IMR-90 (cell line): ENCODE measurements around the gene CCDC88A. TPM values are rescaled to one million over a fixed set of nuclear protein-coding genes. Genes with fewer than 3 reads are reported as not detected.

Experiments
- ATAC-seq: fragments of 200-7000 bp; cut with Tn5 transposase; 2 replicates; pipeline ENCODE4 v1.9.1; 2020; ENCODE audit warnings: low read depth, mild to moderate bottlenecking, moderate library complexity
- BruUV-seq: library from RNA; stranded (reverse); fragments of 400-500 nt; replicated peaks from 2 replicates; lab custom pipeline; 2021; lab: Mats Ljungman, UMichigan
- CTCF ChIA-PET: fragments of 300-600 bp; formaldehyde crosslinking; extraction: SDS; loops from one replicate; lab custom pipeline; 2021; ENCODE audit warnings: antibody characterized with exemption; lab: Yijun Ruan, JAX
- POLR2A ChIA-PET: fragments of 300-600 bp; sonication (Branson Sonifier 250); formaldehyde crosslinking; loops from one replicate; lab custom pipeline; 2022; ENCODE audit warnings: antibody characterized with exemption; ENCODE audit not compliant: unreplicated experiment; lab: Charles Lee
- DNase-seq: peaks from one replicate; pipeline ENCODE4 v3.0.0; 2013
- H2AFZ ChIP-seq: replicated peaks from 2 replicates; pipeline ENCODE3; 2013; ENCODE audit warnings: low read length, mild to moderate bottlenecking; ENCODE audit not compliant: poor library complexity
- H2AK5ac ChIP-seq: 2 replicates; pipeline ENCODE4 v1.6.1; 2013; ENCODE audit warnings: low read depth, low read length, inconsistent platforms
- H2AK9ac ChIP-seq: replicated peaks from 2 replicates; pipeline ENCODE3; 2013; ENCODE audit warnings: mild to moderate bottlenecking, low read depth, low read length, moderate library complexity; ENCODE audit not compliant: poor library complexity
- H2BK120ac ChIP-seq: 2 replicates; pipeline ENCODE4 v1.6.1; 2013; ENCODE audit warnings: low read depth, low read length, inconsistent platforms
- H2BK15ac ChIP-seq: 3 replicates; pipeline ENCODE4 v1.6.1; 2013; ENCODE audit warnings: low read depth, low read length, inconsistent platforms
- H2BK20ac ChIP-seq: 2 replicates; pipeline ENCODE4 v1.6.1; 2013; ENCODE audit warnings: low read depth, mild to moderate bottlenecking, inconsistent platforms, low read length, moderate library complexity
- H2BK5ac ChIP-seq: 2 replicates; pipeline ENCODE4 v1.6.1; 2013; ENCODE audit warnings: mild to moderate bottlenecking, low read depth, low read length, inconsistent platforms; ENCODE audit not compliant: poor library complexity, severe bottlenecking
- H3K14ac ChIP-seq: replicated peaks from 2 replicates; pipeline ENCODE4 v1.6.1; 2013; ENCODE audit warnings: low read depth, low read length, inconsistent platforms
- H3K18ac ChIP-seq: 2 replicates; pipeline ENCODE4 v1.6.1; 2013; ENCODE audit warnings: low read depth, low read length, control low read depth
- H3K23ac ChIP-seq: 2 replicates; pipeline ENCODE4 v1.6.1; 2013; ENCODE audit warnings: low read depth, low read length, inconsistent platforms
- H3K27ac ChIP-seq: 2 replicates; pipeline ENCODE4 v1.5.1; 2013; ENCODE audit warnings: mild to moderate bottlenecking, control low read depth, low read length; ENCODE audit not compliant: insufficient read depth
- H3K27me3 ChIP-seq: 2 replicates; pipeline ENCODE4 v1.6.1; 2013; ENCODE audit warnings: low read length; ENCODE audit not compliant: control insufficient read depth, insufficient read depth
- H3K36me3 ChIP-seq: 2 replicates; pipeline ENCODE4 v1.6.1; 2013; ENCODE audit warnings: low read length, mixed read lengths; ENCODE audit not compliant: control insufficient read depth, insufficient read depth
- H3K4ac ChIP-seq: 2 replicates; pipeline ENCODE4 v1.6.1; 2013; ENCODE audit warnings: low read depth, low read length, inconsistent platforms
- H3K4me1 ChIP-seq: 2 replicates; pipeline ENCODE4 v1.6.1; 2013; ENCODE audit warnings: low read length, mixed read lengths; ENCODE audit not compliant: control insufficient read depth, insufficient read depth
- H3K4me2 ChIP-seq: 2 replicates; pipeline ENCODE4 v1.6.1; 2013; ENCODE audit warnings: low read depth, mild to moderate bottlenecking, control low read depth, low read length, moderate library complexity
- H3K4me3 ChIP-seq: 2 replicates; pipeline ENCODE4 v1.5.1; 2013; ENCODE audit warnings: low read depth, mild to moderate bottlenecking, control low read depth, low read length, moderate library complexity; ENCODE audit not compliant: insufficient read depth
- H3K56ac ChIP-seq: 2 replicates; pipeline ENCODE4 v1.6.1; 2013; ENCODE audit warnings: low read length, inconsistent platforms; ENCODE audit not compliant: insufficient read depth; ENCODE audit errors: extremely low read depth
- H3K79me1 ChIP-seq, 2 experiments: 2 replicates each; pipeline ENCODE4 v1.6.1; 2013; ENCODE audit warnings: low read length in 2 of 2, inconsistent platforms in 1 of 2, low read depth in 1 of 2
- H3K9ac ChIP-seq: 2 replicates; pipeline ENCODE4 v1.6.1; 2013; ENCODE audit warnings: low read depth, low read length, control low read depth
- H3K9me1 ChIP-seq: 2 replicates; pipeline ENCODE4 v1.6.1; 2013; ENCODE audit warnings: low read length, inconsistent platforms; ENCODE audit not compliant: insufficient read depth
- H3K9me3 ChIP-seq: 2 replicates; pipeline ENCODE4 v1.6.1; 2013; ENCODE audit warnings: low read length; ENCODE audit not compliant: control insufficient read depth, insufficient read depth
- H4K20me1 ChIP-seq: 2 replicates; pipeline ENCODE4 v1.6.1; 2013; ENCODE audit warnings: low read length, inconsistent platforms; ENCODE audit not compliant: insufficient read depth
- H4K5ac ChIP-seq: 2 replicates; pipeline ENCODE4 v1.6.1; 2013; ENCODE audit warnings: mild to moderate bottlenecking, low read depth, low read length, control low read depth
- H4K8ac ChIP-seq, 2 experiments: 2 replicates each; pipeline ENCODE4 v1.6.1; 2013; ENCODE audit warnings: low read depth in 2 of 2, low read length in 2 of 2, control low read depth in 1 of 2, inconsistent platforms in 1 of 2
- H4K91ac ChIP-seq: 2 replicates; pipeline ENCODE4 v1.6.1; 2013; ENCODE audit warnings: low read depth, low read length, inconsistent platforms; ENCODE audit not compliant: insufficient read depth
- BHLHE40 ChIP-seq: fragments of 150-350 bp; IDR thresholded peaks from 2 replicates; pipeline ENCODE4 v1.6.1; 2016; ENCODE audit warnings: mild to moderate bottlenecking, low read depth, low read length
- CHD1 ChIP-seq: IDR thresholded peaks from 2 replicates; pipeline ENCODE4 v1.6.1; 2012; ENCODE audit warnings: low read depth, low read length, improper control_type of control experiment
- FOS ChIP-seq: fragments of 150-350 bp; IDR thresholded peaks from 2 replicates; pipeline ENCODE4 v1.6.1; 2016; ENCODE audit warnings: low read depth, low read length
- MAFK ChIP-seq: IDR thresholded peaks from 2 replicates; pipeline ENCODE4 v1.6.1; 2012; ENCODE audit warnings: low read depth, low read length, improper control_type of control experiment
- MAZ ChIP-seq: IDR thresholded peaks from 2 replicates; pipeline ENCODE4 v1.6.1; 2012; ENCODE audit warnings: low read depth, mild to moderate bottlenecking, low read length, improper control_type of control experiment, moderate library complexity, borderline replicate concordance
- MXI1 ChIP-seq: IDR thresholded peaks from 2 replicates; pipeline ENCODE4 v1.6.1; 2012; ENCODE audit warnings: low read depth, mild to moderate bottlenecking, low read length, moderate library complexity, borderline replicate concordance
- POLR2A ChIP-seq: IDR thresholded peaks from 2 replicates; pipeline ENCODE4 v1.6.1; 2012; ENCODE audit warnings: mild to moderate bottlenecking, low read depth, low read length
- RAD21 ChIP-seq: IDR thresholded peaks from 2 replicates; pipeline ENCODE4 v1.6.1; 2012; ENCODE audit warnings: low read length, improper control_type of control experiment
- RCOR1 ChIP-seq: IDR thresholded peaks from 2 replicates; pipeline ENCODE4 v1.6.1; 2012; ENCODE audit warnings: mild to moderate bottlenecking, low read length, improper control_type of control experiment; ENCODE audit not compliant: insufficient replicate concordance
- RFX5 ChIP-seq: IDR thresholded peaks from 2 replicates; pipeline ENCODE4 v1.8.0; 2012; ENCODE audit warnings: low read depth, mild to moderate bottlenecking, low read length, moderate library complexity
- SMC3 ChIP-seq: fragments of 150-350 bp; IDR thresholded peaks from 2 replicates; pipeline ENCODE4 v1.6.1; 2016; ENCODE audit warnings: low read depth, mild to moderate bottlenecking, antibody characterized with exemption, low read length, moderate library complexity
- WGBS, 2 experiments: methylation state at CpG; one replicate each; pipeline versions ENCODE4 v1.1.5 to v1.1.7; 2013; ENCODE audit warnings: missing lambda C conversion rate in 2 of 2; ENCODE audit not compliant: insufficient read length in 1 of 2; ENCODE audit errors: extremely low coverage in 2 of 2; 5-methylcytosine and 5-hydroxymethylcytosine counted together
- dilution Hi-C: fragments of 300-500 bp; cut with HindIII; formaldehyde crosslinking; loops from one replicate; pipeline ENCODE4 v1.14.3; 2018; ENCODE audit warnings: low sequenced_read_pairs; ENCODE audit not compliant: unreplicated experiment
- in situ Hi-C: fragments of 300-500 bp; cut with MboI; formaldehyde crosslinking; loops from 3 replicates; pipeline ENCODE4 v1.14.3; 2019; ENCODE audit warnings: low sequenced_read_pairs, inconsistent platforms, mixed read lengths
- intact Hi-C: fragments of 100-400 bp; cut with micrococcal nuclease; formaldehyde crosslinking; loops from 2 replicates; pipeline ENCODE4 v1.10.0; 2022
- polyA plus RNA-seq, 3 experiments: library from polyadenylated mRNA; depleted of rRNA; stranded (reverse); fragments of >200 nt; gene quantifications; 2 replicates each; pipeline ENCODE4 v1.2.3, GENCODE V29; 2012; ENCODE audit warnings: low replicate concordance in 1 of 3
- total RNA-seq: library from RNA; depleted of rRNA; stranded (reverse); fragments of >200 nt; gene quantifications from 2 replicates; pipeline ENCODE4 v1.2.3, GENCODE V29; 2012
- TF ChIP-seq, protein P1 (sequence below): fragments of 150-350 bp; IDR thresholded peaks from 2 replicates; pipeline ENCODE4 v1.6.1; 2016; ENCODE audit warnings: low read depth, mild to moderate bottlenecking, low read length, moderate library complexity, borderline replicate concordance

CCDC88A gene
- total and polyA plus RNA-seq, 2 of the 4 experiments (the other 2 are of a cell fraction): 15.6 to 63.8 TPM

DNA sequence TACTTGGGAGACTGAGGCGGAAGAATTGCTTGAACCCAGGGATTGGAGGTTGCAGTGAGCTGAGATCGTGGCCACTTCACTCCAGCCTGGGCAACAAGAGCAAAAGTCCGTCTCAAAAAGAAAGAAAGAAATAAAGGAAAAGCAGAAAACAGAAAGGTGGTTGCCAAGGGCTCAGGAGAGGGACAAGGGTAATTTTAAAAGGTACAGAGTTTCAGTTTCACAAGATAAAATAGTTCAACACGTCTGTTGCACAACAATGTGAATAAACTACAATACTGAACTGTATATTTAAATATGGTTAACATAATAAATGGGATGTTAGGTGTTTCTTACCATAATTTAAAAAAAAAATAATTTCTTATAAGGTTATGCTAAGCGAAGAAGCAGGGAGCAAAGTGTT lies 174.2 kb downstream of the CCDC88A start:
- intact Hi-C loops: no loop called here
- Histone ChIP-seq H2AK5ac (no peak overlapping the region), H4K8ac (no peak overlapping the region), H4K5ac (no peak overlapping the region), H2AFZ (no peak overlapping the region), H3K56ac (no peak overlapping the region), H3K4me2 (no peak overlapping the region), H2BK15ac (no peak overlapping the region), H4K91ac (no peak overlapping the region), H3K9me1 (0 out of 2 replicates have a peak, but pooled peaks cover 3% of the 10 kb centered on the region), H3K9ac (no peak overlapping the region), H3K36me3 (peaks cover 17% of the 10 kb centered on the region), H2AK9ac (no peak overlapping the region), H2BK120ac (no peak overlapping the region), H3K4me1 (no peaks in the 10 kb centered on the region), H3K23ac (no peak overlapping the region), H3K4me3 (no peak overlapping the region), H3K18ac (no peak overlapping the region), H2BK20ac (no peak overlapping the region), H3K14ac (no peak overlapping the region), H3K27me3 (no peaks in the 10 kb centered on the region), H2BK5ac (no peak overlapping the region), H3K79me1 (no peaks in the 10 kb centered on the region; a peak in 1 of 4 replicates), H3K4ac (no peak overlapping the region), H4K20me1 (no peaks in the 10 kb centered on the region), H3K27ac (no peak overlapping the region), H3K9me3 (no peaks in the 10 kb centered on the region)
- ChIA-PET POLR2A (no interaction called here), CTCF (no interaction called here)
- no peak for ATAC-seq
- TF ChIP-seq RAD21: no peak
- TF ChIP-seq MAZ: no peak
- no peak for TF ChIP-seq SMC3
- TF ChIP-seq MXI1: no peak
- TF ChIP-seq RCOR1: no peak
- no peak for TF ChIP-seq BHLHE40
- no peak for TF ChIP-seq RFX5
- no peak for TF ChIP-seq POLR2A
- no peak for TF ChIP-seq FOS
- TF ChIP-seq, protein P1, sequence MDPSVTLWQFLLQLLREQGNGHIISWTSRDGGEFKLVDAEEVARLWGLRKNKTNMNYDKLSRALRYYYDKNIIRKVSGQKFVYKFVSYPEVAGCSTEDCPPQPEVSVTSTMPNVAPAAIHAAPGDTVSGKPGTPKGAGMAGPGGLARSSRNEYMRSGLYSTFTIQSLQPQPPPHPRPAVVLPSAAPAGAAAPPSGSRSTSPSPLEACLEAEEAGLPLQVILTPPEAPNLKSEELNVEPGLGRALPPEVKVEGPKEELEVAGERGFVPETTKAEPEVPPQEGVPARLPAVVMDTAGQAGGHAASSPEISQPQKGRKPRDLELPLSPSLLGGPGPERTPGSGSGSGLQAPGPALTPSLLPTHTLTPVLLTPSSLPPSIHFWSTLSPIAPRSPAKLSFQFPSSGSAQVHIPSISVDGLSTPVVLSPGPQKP: no peak
- TF ChIP-seq CHD1: no peak
- no peak for TF ChIP-seq MAFK
- dilution Hi-C loops: no loop called here
- BruUV-seq: no TSS peak
- WGBS, 2 experiments: 100% methylated on average over 2 of the region's 5 CpGs; no CpG with 5 or more reads in 1 of the 2 experiments
- no peak for DNase-seq
- in situ Hi-C loops: no loop called here
